Neural progenitor cell (in vitro differentiated cells): ENCODE measurements around the gene EYA4. TPM values are rescaled to one million over a fixed set of nuclear protein-coding genes. Genes with fewer than 3 reads are reported as not detected.

Source experiments
- DNase-seq: peaks from one replicate; pipeline ENCODE4 v3.0.0-alpha.2; 2016; ENCODE audit warnings: low spot score
- H2AFZ ChIP-seq: fragments of 200-600 bp; sonication (generic); replicated peaks from 2 replicates; pipeline ENCODE4 v1.6.1; 2016; ENCODE audit warnings: antibody characterized with exemption
- H3F3A ChIP-seq: fragments of 200-600 bp; sonication (generic); 2 replicates; pipeline ENCODE4 v1.6.1; 2016; ENCODE audit warnings: antibody characterized with exemption, low read depth
- H3K27ac ChIP-seq: fragments of 200-600 bp; sonication (generic); 2 replicates; pipeline ENCODE4 v1.5.1; 2016; ENCODE audit warnings: mild to moderate bottlenecking
- H3K27me3 ChIP-seq: fragments of 200-600 bp; sonication (generic); 2 replicates; pipeline ENCODE4 v1.6.1; 2016; ENCODE audit warnings: mild to moderate bottlenecking, moderate library complexity
- H3K36me3 ChIP-seq: fragments of 200-600 bp; sonication (generic); 2 replicates; pipeline ENCODE4 v1.5.1; 2016
- H3K4me1 ChIP-seq: fragments of 200-600 bp; sonication (generic); 2 replicates; pipeline ENCODE4 v1.6.1; 2016; ENCODE audit warnings: mixed run types
- H3K4me2 ChIP-seq: fragments of 200-600 bp; sonication (generic); 2 replicates; pipeline ENCODE4 v1.6.1; 2016
- H3K4me3 ChIP-seq: fragments of 200-600 bp; sonication (generic); 2 replicates; pipeline ENCODE4 v1.5.1; 2016
- H3K79me2 ChIP-seq: fragments of 200-600 bp; sonication (generic); 2 replicates; pipeline ENCODE4 v1.6.1; 2016; ENCODE audit warnings: low read depth
- H3K9ac ChIP-seq: fragments of 200-600 bp; sonication (generic); 2 replicates; pipeline ENCODE4 v1.6.1; 2016
- H3K9me3 ChIP-seq: fragments of 200-600 bp; sonication (generic); 2 replicates; pipeline ENCODE4 v1.5.1; 2016; ENCODE audit warnings: low read depth
- H4K20me1 ChIP-seq: fragments of 200-600 bp; sonication (generic); 2 replicates; pipeline ENCODE4 v1.6.1; 2016; ENCODE audit warnings: low read depth
- H3K27ac Mint-ChIP-seq: 3 replicates; pipeline ENCODE4 v1.8.0; 2021; ENCODE audit warnings: mixed read lengths
- H3K27me3 Mint-ChIP-seq: 2 replicates; pipeline ENCODE4 v1.8.0; 2022; ENCODE audit warnings: low read depth, mild to moderate bottlenecking, inconsistent platforms, moderate library complexity, mixed read lengths; ENCODE audit not compliant: insufficient read depth
- H3K36me3 Mint-ChIP-seq: 3 replicates; pipeline ENCODE4 v1.8.0; 2021; ENCODE audit warnings: mixed read lengths
- H3K4me1 Mint-ChIP-seq: 3 replicates; pipeline ENCODE4 v1.8.0; 2021; ENCODE audit warnings: mixed read lengths
- H3K4me3 Mint-ChIP-seq: 3 replicates; pipeline ENCODE4 v1.8.0; 2021; ENCODE audit warnings: mild to moderate bottlenecking, moderate library complexity, mixed read lengths
- H3K9me3 Mint-ChIP-seq: 3 replicates; pipeline ENCODE4 v1.8.0; 2020; ENCODE audit warnings: mixed read lengths
- EZH2 ChIP-seq: fragments of 200-600 bp; sonication (generic); IDR thresholded peaks from 2 replicates; pipeline ENCODE4 v1.6.1; 2017; ENCODE audit warnings: antibody characterized with exemption, mild to moderate bottlenecking, moderate library complexity
- EZH2phosphoT487 ChIP-seq: fragments of 200-600 bp; sonication (generic); IDR thresholded peaks from 2 replicates; pipeline ENCODE4 v1.6.1; 2017; ENCODE audit warnings: antibody characterized with exemption
- total RNA-seq: library from RNA; depleted of rRNA; stranded (reverse); fragments of >200 nt; gene quantifications from 2 replicates; pipeline ENCODE4 v1.2.3, GENCODE V29; 2015; ENCODE audit warnings: low replicate concordance
- TF ChIP-seq, protein P1 (sequence below): fragments of 200-600 bp; sonication (generic); IDR thresholded peaks from 2 replicates; pipeline ENCODE4 v1.5.1; 2017; ENCODE audit warnings: antibody characterized with exemption, mild to moderate bottlenecking

Gene EYA4
- total RNA-seq, 1 donor from 2014 or later = 2.4 TPM

DNA sequence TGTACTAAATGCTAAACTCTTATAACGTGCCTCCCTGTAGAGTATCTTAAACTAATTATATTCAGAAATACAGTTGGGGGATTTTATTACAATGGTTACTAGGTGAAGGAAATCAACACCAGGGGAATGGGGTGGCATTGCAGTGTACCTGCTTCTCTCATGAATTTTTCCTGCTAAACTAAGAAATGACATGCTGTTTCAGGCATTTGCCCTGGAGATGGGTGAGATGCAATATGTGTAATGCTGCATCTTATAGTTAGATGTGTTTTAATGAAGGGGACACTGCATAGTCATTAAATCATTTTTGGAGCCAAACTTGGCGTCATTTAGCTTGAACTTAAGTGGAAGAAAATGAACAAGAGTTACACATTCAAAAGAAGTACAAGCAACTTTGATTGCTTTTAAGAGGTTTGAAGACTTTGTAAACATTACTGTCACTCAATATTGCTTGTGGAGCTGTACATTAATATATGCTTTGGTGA is 4.3 kb downstream of the EYA4 start:
- Histone ChIP-seq H3K9ac (no peak overlapping the region), H3K4me3 (no peak overlapping the region), H3F3A (peaks cover 31% of the 10 kb centered on the region), H3K79me2 (no peaks in the 10 kb centered on the region), H3K27ac (no peak overlapping the region), H2AFZ (no peak overlapping the region), H3K4me1 (peaks cover 16% of the 10 kb centered on the region), H3K9me3 (no peaks in the 10 kb centered on the region), H4K20me1 (peaks cover 25% of the 10 kb centered on the region), H3K4me2 (no peak overlapping the region), H3K36me3 (no peaks in the 10 kb centered on the region), H3K27me3 (peaks cover 74% of the 10 kb centered on the region)
- Mint-ChIP-seq H3K9me3 (no peaks in the 10 kb centered on the region), H3K36me3 (no peaks in the 10 kb centered on the region), H3K27me3 (peaks cover 33% of the 10 kb centered on the region), H3K4me3 (no peak overlapping the region), H3K4me1 (peaks cover 18% of the 10 kb centered on the region), H3K27ac (no peak overlapping the region)
- DNase-seq = no peak
- TF ChIP-seq EZH2 (no peak), EZH2phosphoT487 (no peak)
- TF ChIP-seq, protein P1, sequence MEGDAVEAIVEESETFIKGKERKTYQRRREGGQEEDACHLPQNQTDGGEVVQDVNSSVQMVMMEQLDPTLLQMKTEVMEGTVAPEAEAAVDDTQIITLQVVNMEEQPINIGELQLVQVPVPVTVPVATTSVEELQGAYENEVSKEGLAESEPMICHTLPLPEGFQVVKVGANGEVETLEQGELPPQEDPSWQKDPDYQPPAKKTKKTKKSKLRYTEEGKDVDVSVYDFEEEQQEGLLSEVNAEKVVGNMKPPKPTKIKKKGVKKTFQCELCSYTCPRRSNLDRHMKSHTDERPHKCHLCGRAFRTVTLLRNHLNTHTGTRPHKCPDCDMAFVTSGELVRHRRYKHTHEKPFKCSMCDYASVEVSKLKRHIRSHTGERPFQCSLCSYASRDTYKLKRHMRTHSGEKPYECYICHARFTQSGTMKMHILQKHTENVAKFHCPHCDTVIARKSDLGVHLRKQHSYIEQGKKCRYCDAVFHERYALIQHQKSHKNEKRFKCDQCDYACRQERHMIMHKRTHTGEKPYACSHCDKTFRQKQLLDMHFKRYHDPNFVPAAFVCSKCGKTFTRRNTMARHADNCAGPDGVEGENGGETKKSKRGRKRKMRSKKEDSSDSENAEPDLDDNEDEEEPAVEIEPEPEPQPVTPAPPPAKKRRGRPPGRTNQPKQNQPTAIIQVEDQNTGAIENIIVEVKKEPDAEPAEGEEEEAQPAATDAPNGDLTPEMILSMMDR = no peak

DNA sequence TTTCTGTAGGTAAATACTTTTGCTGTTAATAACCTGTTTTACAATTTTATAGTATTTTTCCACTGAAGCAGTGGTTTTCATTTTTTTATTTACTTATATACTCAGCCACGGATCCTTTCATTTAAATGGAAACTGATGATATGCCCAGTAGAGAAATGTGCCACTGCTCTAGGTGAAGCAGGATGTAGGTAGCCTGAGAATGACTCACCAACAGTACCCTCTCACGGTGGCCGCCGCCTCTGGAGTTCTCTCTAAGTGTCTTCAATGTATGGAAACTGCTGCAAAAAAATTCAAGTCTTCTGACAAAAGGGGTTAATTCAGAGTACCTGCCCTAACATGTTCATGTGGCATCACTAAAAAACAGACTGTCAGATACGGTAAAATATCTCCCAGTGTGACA is 6.4 kb downstream of the EYA4 start:
- H3K27me3 ChIP-seq = peaks cover 53% of the 10 kb centered on the region
- no peak overlapping the region for H3K4me3 ChIP-seq
- no peaks in the 10 kb centered on the region for H3K36me3 ChIP-seq
- peaks cover 24% of the 10 kb centered on the region for H4K20me1 ChIP-seq
- peaks cover 20% of the 10 kb centered on the region for H3F3A ChIP-seq
- no peak overlapping the region for H3K27ac ChIP-seq
- no peak overlapping the region for H2AFZ ChIP-seq
- peaks cover 20% of the 10 kb centered on the region for H3K27me3 Mint-ChIP-seq
- no peak for DNase-seq
- peaks cover 12% of the 10 kb centered on the region for H3K4me1 Mint-ChIP-seq
- H3K9me3 ChIP-seq = no peaks in the 10 kb centered on the region
- H3K9me3 Mint-ChIP-seq = no peaks in the 10 kb centered on the region
- H3K36me3 Mint-ChIP-seq = no peaks in the 10 kb centered on the region
- no peak overlapping the region for H3K4me2 ChIP-seq
- H3K4me3 Mint-ChIP-seq = no peak overlapping the region
- H3K4me1 ChIP-seq = peaks cover 12% of the 10 kb centered on the region
- H3K79me2 ChIP-seq = no peaks in the 10 kb centered on the region
- TF ChIP-seq EZH2phosphoT487 (no peak), EZH2 (no peak)
- TF ChIP-seq, protein P1 = no peak
- no peak overlapping the region for H3K9ac ChIP-seq
- H3K27ac Mint-ChIP-seq = no peak overlapping the region

DNA sequence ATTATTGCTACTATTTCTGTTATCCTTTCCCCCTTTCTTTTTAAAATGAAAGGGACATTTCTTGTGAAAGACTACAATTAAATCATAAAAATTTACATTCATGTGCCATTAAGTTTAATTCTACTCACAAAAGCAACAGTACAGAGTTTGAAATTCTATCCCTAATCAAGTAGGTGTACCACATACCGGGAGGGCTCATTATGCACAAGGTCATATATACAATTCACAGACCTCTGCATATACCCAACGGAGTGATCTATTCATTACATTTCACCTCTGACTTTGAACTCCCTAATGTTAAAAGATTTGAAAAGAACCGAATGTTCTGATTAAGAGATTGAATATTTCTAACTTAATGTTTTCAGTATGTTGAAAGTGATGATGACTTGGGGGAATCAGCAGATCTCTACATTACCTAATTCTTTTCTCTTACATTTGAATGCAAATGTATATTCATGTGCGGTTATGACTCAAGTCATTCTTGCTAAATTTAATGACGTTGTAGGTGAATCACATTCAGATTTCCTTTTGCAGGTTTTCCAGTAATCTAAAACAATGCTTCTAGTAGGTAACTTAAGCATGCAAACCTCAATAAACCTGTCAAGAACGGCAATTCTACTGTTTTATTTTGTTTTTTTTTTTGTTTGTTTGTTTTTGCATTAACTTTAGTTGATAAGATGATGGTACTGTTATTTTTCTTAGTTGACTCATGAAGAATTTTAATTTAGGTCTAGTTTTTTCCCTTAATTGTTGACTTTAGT is 7.3 kb downstream of the EYA4 start:
- Histone ChIP-seq H3K79me2 (no peaks in the 10 kb centered on the region), H4K20me1 (peaks cover 16% of the 10 kb centered on the region), H3K4me3 (no peak overlapping the region), H3K9me3 (no peaks in the 10 kb centered on the region), H3K27ac (no peak overlapping the region), H3K4me1 (peaks cover 4% of the 10 kb centered on the region), H3K4me2 (no peak overlapping the region), H3K36me3 (no peaks in the 10 kb centered on the region), H3K9ac (no peak overlapping the region), H3F3A (peaks cover 12% of the 10 kb centered on the region), H3K27me3 (peaks cover 45% of the 10 kb centered on the region), H2AFZ (no peak overlapping the region)
- no peak for DNase-seq
- Mint-ChIP-seq H3K4me1 (peaks cover 4% of the 10 kb centered on the region), H3K27ac (no peak overlapping the region), H3K27me3 (peaks cover 13% of the 10 kb centered on the region), H3K36me3 (no peaks in the 10 kb centered on the region), H3K9me3 (no peaks in the 10 kb centered on the region), H3K4me3 (no peak overlapping the region)
- TF ChIP-seq EZH2phosphoT487 (no peak), EZH2 (no peak)
- TF ChIP-seq, protein P1 = no peak
